ENCODE results near the gene UQCRFS1. TPM values are rescaled to one million over a fixed set of nuclear protein-coding genes. Genes with fewer than 3 reads are reported as not detected.

UQCRFS1 gene
- total and polyA plus RNA-seq, 2 donors (not counting 1 experiment from before 2014, with no cell fraction given): 15.2 to 23.4 TPM

DNA sequence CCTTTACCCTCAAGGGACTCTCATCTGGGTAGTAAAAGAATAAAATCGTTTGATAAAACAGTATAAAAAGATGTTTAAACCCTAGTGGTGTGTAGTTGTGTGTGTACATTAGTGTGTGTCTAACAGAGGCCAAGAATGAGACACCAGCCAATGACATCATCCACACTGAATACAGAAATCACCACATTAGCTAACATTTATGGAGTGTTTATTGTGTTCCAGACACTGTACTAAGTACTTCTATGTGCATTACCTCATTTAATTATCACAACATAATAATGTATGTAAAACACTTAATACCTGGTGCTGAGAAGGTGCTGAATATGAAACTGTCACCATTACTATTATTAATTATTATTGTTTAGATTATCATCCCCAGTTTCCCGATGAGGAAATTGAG is 49.1 kb upstream of the UQCRFS1 start:
- H3K4me3 Mint-ChIP-seq: no peak overlapping the region
- no CpG with 5 or more reads among the region's 2 CpGs for WGBS (ENCODE audit: insufficient coverage)
- peaks cover 0 to 4% (median 0%) of the 10 kb centered on the region in 4 experiments for H3K27me3 ChIP-seq (replicated peaks in 1 of 4; ENCODE audit: control extremely low read depth in 1 of 4, control insufficient read depth in 3 of 4, insufficient read depth in 4 of 4, low read length in 3 of 4)
- no peaks in the 10 kb centered on the region for H3K4me1 ChIP-seq (ENCODE audit: control insufficient read depth in 2 of 2, insufficient read depth in 2 of 2, low read length in 2 of 2)
- H3K27ac ChIP-seq (ENCODE audit: low read length in 2 of 2): no peak overlapping the region
- H3K27me3 Mint-ChIP-seq: peaks cover 12% of the 10 kb centered on the region
- no peaks in the 10 kb centered on the region for H3K9me3 Mint-ChIP-seq (ENCODE audit: insufficient read depth)
- DNase-seq (no peak), ATAC-seq (ENCODE audit: low read depth) (no peak)
- ChIA-PET POLR2A (no interaction called here), CTCF (interaction anchor here (1.2 to 2.4 kb wide), 3 partner anchors 14 to 525 kb away, joined by 3 to 10 read pairs (median 4); no protein-coding TSS in a partner anchor)
- no peaks in the 10 kb centered on the region for H3K79me2 ChIP-seq (ENCODE audit: control insufficient read depth, insufficient read depth, low read length)
- H3K4me1 Mint-ChIP-seq: peaks cover 3% of the 10 kb centered on the region
- no peak overlapping the region for H2AFZ ChIP-seq (ENCODE audit: insufficient read depth, low read depth, low read length, poor library complexity, severe bottlenecking)
- intact Hi-C loops (cut with micrococcal nuclease): loop anchor here (10.0 kb wide), 1 partner anchor 527 kb away; no protein-coding TSS in a partner anchor
- H3K36me3 ChIP-seq (replicated peaks in 1 of 2; ENCODE audit: control extremely low read depth in 1 of 2, control insufficient read depth in 1 of 2, extremely low read depth in 1 of 2, insufficient read depth in 2 of 2, low read length in 1 of 2): no peaks in the 10 kb centered on the region
- no peak overlapping the region for H3K4me2 ChIP-seq (replicated peaks; ENCODE audit: low read depth, low read length, poor library complexity, severe bottlenecking)
- no peaks in the 10 kb centered on the region for H3K9me3 ChIP-seq (ENCODE audit: control extremely low read depth in 1 of 3, control insufficient read depth in 2 of 3, insufficient read depth in 1 of 3, low read length in 2 of 3)
- H3K9ac ChIP-seq (ENCODE audit: low read length): no peak overlapping the region
- no peak overlapping the region for H3K4me3 ChIP-seq (ENCODE audit: control extremely low read depth in 1 of 5, extremely low read depth in 1 of 5, insufficient read depth in 1 of 5, low read depth in 2 of 5, low read length in 4 of 5)
- no peak overlapping the region for H3K27ac Mint-ChIP-seq
- no peaks in the 10 kb centered on the region for H4K20me1 ChIP-seq (ENCODE audit: control insufficient read depth, insufficient read depth, low read length, poor library complexity, severe bottlenecking)
- TF ChIP-seq, protein P1, sequence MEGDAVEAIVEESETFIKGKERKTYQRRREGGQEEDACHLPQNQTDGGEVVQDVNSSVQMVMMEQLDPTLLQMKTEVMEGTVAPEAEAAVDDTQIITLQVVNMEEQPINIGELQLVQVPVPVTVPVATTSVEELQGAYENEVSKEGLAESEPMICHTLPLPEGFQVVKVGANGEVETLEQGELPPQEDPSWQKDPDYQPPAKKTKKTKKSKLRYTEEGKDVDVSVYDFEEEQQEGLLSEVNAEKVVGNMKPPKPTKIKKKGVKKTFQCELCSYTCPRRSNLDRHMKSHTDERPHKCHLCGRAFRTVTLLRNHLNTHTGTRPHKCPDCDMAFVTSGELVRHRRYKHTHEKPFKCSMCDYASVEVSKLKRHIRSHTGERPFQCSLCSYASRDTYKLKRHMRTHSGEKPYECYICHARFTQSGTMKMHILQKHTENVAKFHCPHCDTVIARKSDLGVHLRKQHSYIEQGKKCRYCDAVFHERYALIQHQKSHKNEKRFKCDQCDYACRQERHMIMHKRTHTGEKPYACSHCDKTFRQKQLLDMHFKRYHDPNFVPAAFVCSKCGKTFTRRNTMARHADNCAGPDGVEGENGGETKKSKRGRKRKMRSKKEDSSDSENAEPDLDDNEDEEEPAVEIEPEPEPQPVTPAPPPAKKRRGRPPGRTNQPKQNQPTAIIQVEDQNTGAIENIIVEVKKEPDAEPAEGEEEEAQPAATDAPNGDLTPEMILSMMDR (IDR thresholded peaks at IDR 0.05): no peak
- TF ChIP-seq EZH2 (IDR thresholded peaks at IDR 0.05; ENCODE audit: borderline replicate concordance, insufficient read depth, low read depth, low read length, poor library complexity, severe bottlenecking): no peak

DNA sequence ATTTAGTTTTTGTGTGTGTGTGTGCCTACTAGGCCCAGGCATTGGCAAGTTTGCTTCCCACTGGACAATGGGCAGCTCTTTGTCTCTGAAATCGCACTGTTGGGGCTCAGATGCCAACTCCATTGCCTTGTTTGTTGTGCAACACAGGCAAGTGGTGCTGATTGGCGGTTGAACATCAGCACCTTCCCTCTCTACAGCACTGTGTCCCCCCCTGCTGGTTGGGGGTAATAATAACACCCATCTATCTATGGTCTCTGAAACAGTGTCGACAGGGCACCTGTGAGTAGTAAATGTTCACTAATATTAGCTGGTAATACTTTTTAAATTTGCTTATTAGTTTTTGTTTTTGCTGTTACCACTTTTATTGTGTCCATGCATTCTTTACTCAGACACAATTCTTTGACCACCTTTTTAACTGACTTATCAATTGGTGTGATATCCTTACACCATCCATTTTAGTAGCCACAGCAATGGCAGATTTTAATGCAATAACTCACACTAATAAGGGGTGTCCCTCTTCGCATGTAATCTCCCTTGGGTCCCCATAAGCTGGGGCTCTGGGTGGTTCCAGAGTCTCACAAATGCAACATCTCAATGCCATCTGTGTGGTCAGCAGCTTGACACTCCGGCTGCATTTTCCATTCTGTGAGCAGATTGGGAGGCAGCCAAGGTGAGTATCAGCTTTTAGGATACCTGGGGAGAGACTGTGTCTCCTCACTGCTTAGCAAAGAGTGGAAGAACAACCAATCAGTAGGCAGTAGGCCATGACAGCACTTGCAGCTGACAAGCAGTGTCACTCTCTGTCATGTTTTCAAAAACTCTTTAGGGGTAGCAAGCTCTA is 47.7 kb upstream of the UQCRFS1 start:
- POLR2A ChIA-PET: no interaction called here
- peaks cover 3% of the 10 kb centered on the region for H3K4me1 Mint-ChIP-seq
- CTCF ChIA-PET: interaction anchor here (0.7 to 1.4 kb wide), 2 partner anchors 14 to 16 kb away, joined by 3 to 4 read pairs; no protein-coding TSS in a partner anchor

More for the DNA sequence above, 47.7 kb upstream of the UQCRFS1 start:
- DNase-seq (no peak), ATAC-seq (ENCODE audit: low read depth) (no peak)
- Histone ChIP-seq H3K9ac (ENCODE audit: low read length) (no peak overlapping the region), H3K4me3 (ENCODE audit: control extremely low read depth in 1 of 5, extremely low read depth in 1 of 5, insufficient read depth in 1 of 5, low read depth in 2 of 5, low read length in 4 of 5) (no peak overlapping the region), H3K9me3 (ENCODE audit: control extremely low read depth in 1 of 3, control insufficient read depth in 2 of 3, insufficient read depth in 1 of 3, low read length in 2 of 3) (no peaks in the 10 kb centered on the region), H2AFZ (ENCODE audit: insufficient read depth, low read depth, low read length, poor library complexity, severe bottlenecking) (no peak overlapping the region), H4K20me1 (ENCODE audit: control insufficient read depth, insufficient read depth, low read length, poor library complexity, severe bottlenecking) (no peaks in the 10 kb centered on the region), H3K4me1 (ENCODE audit: control insufficient read depth in 2 of 2, insufficient read depth in 2 of 2, low read length in 2 of 2) (no peaks in the 10 kb centered on the region), H3K4me2 (replicated peaks; ENCODE audit: low read depth, low read length, poor library complexity, severe bottlenecking) (no peak overlapping the region), H3K36me3 (replicated peaks in 1 of 2; ENCODE audit: control extremely low read depth in 1 of 2, control insufficient read depth in 1 of 2, extremely low read depth in 1 of 2, insufficient read depth in 2 of 2, low read length in 1 of 2) (no peaks in the 10 kb centered on the region), H3K27ac (ENCODE audit: low read length in 2 of 2) (no peak overlapping the region), H3K79me2 (ENCODE audit: control insufficient read depth, insufficient read depth, low read length) (no peaks in the 10 kb centered on the region), H3K27me3 (replicated peaks in 1 of 4; ENCODE audit: control extremely low read depth in 1 of 4, control insufficient read depth in 3 of 4, insufficient read depth in 4 of 4, low read length in 3 of 4) (peaks cover 0 to 4% (median 0%) of the 10 kb centered on the region in 4 experiments)
- TF ChIP-seq, protein P1 (IDR thresholded peaks at IDR 0.05): peak; percentile 18
- TF ChIP-seq EZH2 (IDR thresholded peaks at IDR 0.05; ENCODE audit: borderline replicate concordance, insufficient read depth, low read depth, low read length, poor library complexity, severe bottlenecking): no peak
- Mint-ChIP-seq H3K27ac (no peak overlapping the region), H3K9me3 (ENCODE audit: insufficient read depth) (no peaks in the 10 kb centered on the region), H3K27me3 (peaks cover 14% of the 10 kb centered on the region), H3K4me3 (no peak overlapping the region)
- intact Hi-C loops (cut with micrococcal nuclease): loop anchor here (10.0 kb wide), 1 partner anchor 526 kb away; no protein-coding TSS in a partner anchor
- 79% methylated on average over 3 of the region's 5 CpGs for WGBS (ENCODE audit: insufficient coverage)

Data from B cell (primary cell).